SK-N-MC (cell line): ENCODE measurements around the gene FCN2.

Source experiments
- DNase-seq: peaks from one replicate; pipeline ENCODE4 v3.0.0-alpha.2; 2011; ENCODE audit warnings: low read depth, low spot score
- H3K27ac ChIP-seq: fragments of 200-600 bp; sonication (generic); 2 replicates; pipeline ENCODE4 v1.5.1; 2016; ENCODE audit warnings: mixed run types
- H3K36me3 ChIP-seq: fragments of 200-600 bp; sonication (generic); 2 replicates; pipeline ENCODE4 v1.6.1; 2017; ENCODE audit warnings: antibody characterized with exemption, low read length, mixed read lengths; ENCODE audit not compliant: insufficient read depth
- H3K4me3 ChIP-seq: fragments of 200-600 bp; sonication (generic); 2 replicates; pipeline ENCODE4 v1.5.1; 2016
- H3K9ac ChIP-seq: fragments of 200-600 bp; sonication (generic); 2 replicates; pipeline ENCODE4 v1.8.0; 2017; ENCODE audit warnings: mixed run types, mixed read lengths; ENCODE audit not compliant: insufficient read length
- H3K9me3 ChIP-seq: fragments of 200-600 bp; sonication (generic); 2 replicates; pipeline ENCODE4 v1.6.1; 2017; ENCODE audit warnings: low read depth, mild to moderate bottlenecking, antibody characterized with exemption, low read length, moderate library complexity, mixed read lengths
- EZH2 ChIP-seq: fragments of 200-600 bp; sonication (generic); IDR thresholded peaks from one replicate; pipeline ENCODE4 v1.6.1; 2017; ENCODE audit warnings: antibody characterized with exemption
- FOXP2 ChIP-seq: optimal IDR thresholded peaks from 2 replicates; pipeline ENCODE3; 2011; ENCODE audit warnings: mild to moderate bottlenecking, moderate library complexity; ENCODE audit not compliant: insufficient read depth; ENCODE audit errors: extremely low read length, control extremely low read depth
- POLR2AphosphoS5 ChIP-seq: IDR thresholded peaks from 2 replicates; pipeline ENCODE4 v1.6.1; 2012; ENCODE audit warnings: mild to moderate bottlenecking, low read depth, low read length, borderline replicate concordance

Gene FCN2

GRCh38 chr9:134861595-134862334 is 18.8 kb upstream of the FCN2 start:
- H3K36me3 ChIP-seq, result no peaks in the 10 kb centered on the region
- H3K27ac ChIP-seq, result no peak overlapping the region
- no peak overlapping the region for H3K4me3 ChIP-seq
- no peak overlapping the region for H3K9ac ChIP-seq
- no peaks in the 10 kb centered on the region; the same call in 1 of the 2 replicates for H3K9me3 ChIP-seq
- DNase-seq, result no peak
- TF ChIP-seq POLR2AphosphoS5 (no peak), EZH2 (no peak), FOXP2 (no peak)

- TF ChIP-seq FOXP2 (no peak), EZH2 (no peak), POLR2AphosphoS5 (no peak)
- no peaks in the 10 kb centered on the region; the same call in 1 of the 2 replicates for H3K9me3 ChIP-seq
- no peak overlapping the region for H3K27ac ChIP-seq
- H3K36me3 ChIP-seq, result no peaks in the 10 kb centered on the region
- DNase-seq, result no peak
- H3K9ac ChIP-seq, result no peak overlapping the region
- no peak overlapping the region for H3K4me3 ChIP-seq
These were observed 17.2 kb upstream of the FCN2 start for GRCh38 chr9:134863306-134863902.

GRCh38 chr9:134863941-134864820 is 16.4 kb upstream of the FCN2 start:
- no peak overlapping the region for H3K27ac ChIP-seq
- TF ChIP-seq POLR2AphosphoS5, result no peak
- no peak for TF ChIP-seq EZH2
- no peak for TF ChIP-seq FOXP2

GRCh38 chr9:134864821-134865190 is 15.8 kb upstream of the FCN2 start:
- TF ChIP-seq EZH2, result no peak
- no peak for TF ChIP-seq POLR2AphosphoS5
- TF ChIP-seq FOXP2, result no peak
- Histone ChIP-seq H3K4me3 (no peak overlapping the region), H3K36me3 (no peaks in the 10 kb centered on the region), H3K9me3 (no peaks in the 10 kb centered on the region), H3K9ac (no peak overlapping the region), H3K27ac (no peak overlapping the region)
- no peak for DNase-seq

More at GRCh38 chr9:134863941-134864820, 16.4 kb upstream of the FCN2 start:
- Histone ChIP-seq H3K4me3 (no peak overlapping the region), H3K9ac (no peak overlapping the region), H3K36me3 (no peaks in the 10 kb centered on the region), H3K9me3 (no peaks in the 10 kb centered on the region)
- DNase-seq, result no peak

GRCh38 chr9:134867917-134868750 is 12.5 kb upstream of the FCN2 start:
- no peaks in the 10 kb centered on the region for H3K36me3 ChIP-seq
- no peak for DNase-seq
- H3K9ac ChIP-seq, result no peak overlapping the region
- no peak overlapping the region for H3K27ac ChIP-seq
- H3K9me3 ChIP-seq, result no peaks in the 10 kb centered on the region
- no peak for TF ChIP-seq EZH2
- TF ChIP-seq POLR2AphosphoS5, result no peak
- no peak for TF ChIP-seq FOXP2
- no peak overlapping the region for H3K4me3 ChIP-seq

- no peaks in the 10 kb centered on the region for H3K9me3 ChIP-seq
- TF ChIP-seq POLR2AphosphoS5, result no peak
- no peak for TF ChIP-seq FOXP2
- no peak for TF ChIP-seq EZH2
- no peak overlapping the region for H3K9ac ChIP-seq
- no peaks in the 10 kb centered on the region for H3K36me3 ChIP-seq
- no peak overlapping the region for H3K27ac ChIP-seq
- no peak for DNase-seq
- H3K4me3 ChIP-seq, result no peak overlapping the region
These were observed 11.7 kb upstream of the FCN2 start for GRCh38 chr9:134868751-134869553.
